ENCODE data around the gene IQCF6. TPM values are rescaled to one million over a fixed set of nuclear protein-coding genes. Genes with fewer than 3 reads are reported as not detected.

The IQCF6 gene
- total RNA-seq, 2 experiments from 2014 or later = not detected

GRCh38 chr3:51729042-51729633 lies 49.9 kb downstream of the IQCF6 start:
- Mint-ChIP-seq H3K27ac (no peak overlapping the region), H3K4me3 (no peak overlapping the region), H3K36me3 (no peaks in the 10 kb centered on the region), H3K4me1 (ENCODE audit: low read depth) (peaks cover 27% of the 10 kb centered on the region), H3K27me3 (peaks cover 2% of the 10 kb centered on the region), H3K9me3 (no peaks in the 10 kb centered on the region)
- no peak for DNase-seq
- POLR2A ChIA-PET = interaction anchor here (0.9 kb wide), 1 partner anchor 19 kb away, joined by 4 read pairs; no protein-coding TSS in a partner anchor
- intact Hi-C loops (cut with micrococcal nuclease) = loop anchor here (2.0 kb wide), 1 partner anchor 70 kb away; no protein-coding TSS in a partner anchor
- CTCF ChIA-PET = interaction anchor here (1.0 to 1.5 kb wide), 5 partner anchors 9 to 18 kb away, joined by 3 to 5 read pairs (median 4); no protein-coding TSS in a partner anchor

Other genes starting within 250 kb of the IQCF6 start
- gene RAD54L2, start 240.5 kb downstream of the IQCF6 start, total RNA-seq = 10 to 100 TPM; 27.6 to 30.0 TPM
- gene TEX264, start 108.0 kb downstream of the IQCF6 start, total RNA-seq = 10 to 100 TPM; 44.9 to 45.2 TPM
- gene GRM2, start 72.2 kb downstream of the IQCF6 start, total RNA-seq = under 1 TPM; 0.22 to 0.29 TPM
- gene IQCF2, start 82.4 kb upstream of the IQCF6 start, total RNA-seq = not detected
- gene IQCF5, start 96.4 kb upstream of the IQCF6 start, total RNA-seq = not detected
- gene IQCF1, start 124.1 kb upstream of the IQCF6 start, total RNA-seq = not detected
- 10 to 100 TPM; 32.3 to 35.4 TPM for gene RRP9, start 162.7 kb upstream of the IQCF6 start, total RNA-seq
- 10 to 100 TPM; 12.1 to 13.4 TPM for gene PARP3, start 163.1 kb upstream of the IQCF6 start, total RNA-seq
- gene GPR62, start 176.1 kb upstream of the IQCF6 start, total RNA-seq = not detected
- 10 to 100 TPM; 17.3 to 19.3 TPM for gene PCBP4, start 188.2 kb upstream of the IQCF6 start, total RNA-seq
- 10 to 100 TPM; 71.0 to 71.4 TPM for gene ABHD14B, start 194.8 kb upstream of the IQCF6 start, total RNA-seq
- 1 to 10 TPM; 7.9 to 8.6 TPM for gene ABHD14A, start 195.8 kb upstream of the IQCF6 start, total RNA-seq
- 10 to 100 TPM; 53.1 to 59.2 TPM for gene ACY1, start 204.3 kb upstream of the IQCF6 start, total RNA-seq
- gene RPL29, start 216.7 kb upstream of the IQCF6 start, total RNA-seq = 1,000 to 10,000 TPM; 1,502 to 1,507 TPM

All from activated CD4-positive, alpha-beta memory T cell treated with anti-CD3 and anti-CD28 coated beads for 36 hours (primary cell).